Brain pericyte (primary cell): ENCODE measurements around the gene CWH43.
"Not testable (repeated sequence)": the region's sequence is repeated elsewhere in the genome, so short reads cannot be mapped to it uniquely, and the experiment has no call there.

Experiments used
- DNase-seq: peaks from one replicate; pipeline ENCODE4 v3.0.0-alpha.2; 2012; ENCODE audit warnings: low read depth, low spot score

Gene CWH43

GRCh38 chr4:48976041-48976440, 10.0 kb upstream of the CWH43 start:
- DNase-seq, result no peak

- no peak for DNase-seq
Observed at GRCh38 chr4:48979914-48980579, 6.0 kb upstream of the CWH43 start.

DNA sequence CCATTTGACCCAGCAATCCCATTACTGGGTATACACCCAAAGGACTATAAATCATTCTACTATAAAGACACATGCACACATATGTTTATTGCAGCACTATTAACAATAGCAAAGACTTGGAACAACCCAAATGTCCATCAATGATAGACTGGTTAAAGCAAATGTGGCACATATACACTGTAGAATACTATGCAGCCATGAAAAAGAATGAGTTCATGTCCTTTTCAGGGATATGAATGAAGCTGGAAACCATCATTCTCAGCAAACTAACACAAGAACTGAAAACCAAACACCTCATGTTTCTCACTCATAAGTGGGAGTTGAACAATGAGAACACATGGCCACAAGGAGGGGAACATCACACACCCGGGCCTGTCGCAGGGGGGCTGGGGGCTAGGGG, 2.1 kb upstream of the CWH43 start:
- DNase-seq, result not testable (repeated sequence)

DNA sequence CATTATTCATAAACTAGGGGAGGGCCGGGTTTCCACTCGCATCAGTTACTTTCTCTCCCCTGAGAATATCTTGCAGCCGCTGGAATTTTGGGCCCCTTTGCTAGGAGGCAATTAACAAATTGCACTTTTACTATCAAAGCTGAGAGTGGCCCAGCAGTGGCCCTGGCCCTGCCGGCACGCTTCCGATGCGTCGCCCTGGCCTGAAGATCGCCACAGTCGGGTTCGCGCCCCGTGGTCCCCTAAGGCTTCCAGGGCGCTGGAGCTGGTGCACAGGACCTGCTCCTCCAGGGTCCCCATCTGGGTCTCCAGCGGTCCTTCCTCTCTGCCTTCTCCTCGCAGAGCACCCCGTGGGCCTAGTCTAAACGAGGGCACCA, 486 bp upstream of the CWH43 start:
- no peak for DNase-seq

DNA sequence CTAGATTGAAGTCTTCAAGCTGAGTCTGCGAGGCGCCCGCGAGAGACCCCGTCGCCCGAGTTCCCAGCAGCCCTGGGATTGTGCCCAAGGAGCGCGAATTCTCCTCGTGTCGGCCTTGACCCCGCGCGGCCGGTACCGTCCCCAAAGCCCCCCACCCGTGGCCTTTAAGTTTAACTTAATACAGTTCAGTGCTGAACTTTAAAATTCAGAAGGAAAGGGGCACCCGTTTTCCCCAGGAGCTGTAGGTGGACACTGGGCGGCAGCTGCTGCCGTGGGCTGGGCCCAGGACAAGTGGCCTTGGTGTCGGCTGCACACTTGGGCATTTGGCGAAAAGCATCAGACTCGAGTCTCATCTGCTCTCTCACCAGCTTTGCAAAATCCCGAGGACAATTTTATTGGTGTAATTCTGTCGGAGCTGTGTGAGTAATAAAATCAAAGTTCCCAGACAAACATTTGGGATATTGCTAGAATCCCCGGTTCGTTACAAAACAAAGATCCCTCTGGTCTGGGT, 634 bp downstream of the CWH43 start:
- no peak for DNase-seq

GRCh38 chr4:48989461-48990203, 3.6 kb downstream of the CWH43 start:
- DNase-seq, result no peak

DNA sequence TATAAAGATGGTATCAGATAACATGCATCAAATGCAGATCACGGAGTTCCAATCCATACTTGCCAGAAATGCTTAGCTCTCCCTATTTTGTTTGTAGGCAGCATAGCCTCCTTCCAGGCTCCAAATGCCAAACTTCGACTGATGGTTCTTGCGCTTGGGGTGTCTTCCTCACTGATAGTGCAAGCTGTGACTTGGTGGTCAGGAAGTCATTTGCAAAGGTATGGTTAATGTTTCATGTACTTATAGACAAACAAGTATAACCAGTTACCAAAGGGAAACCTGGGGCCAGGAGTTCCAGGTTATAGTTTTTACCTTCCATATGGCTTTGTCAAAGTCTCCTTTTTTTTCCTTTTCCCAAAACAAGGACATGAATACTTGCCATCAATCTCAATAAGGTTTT, 5.3 kb downstream of the CWH43 start:
- no peak for DNase-seq

DNA sequence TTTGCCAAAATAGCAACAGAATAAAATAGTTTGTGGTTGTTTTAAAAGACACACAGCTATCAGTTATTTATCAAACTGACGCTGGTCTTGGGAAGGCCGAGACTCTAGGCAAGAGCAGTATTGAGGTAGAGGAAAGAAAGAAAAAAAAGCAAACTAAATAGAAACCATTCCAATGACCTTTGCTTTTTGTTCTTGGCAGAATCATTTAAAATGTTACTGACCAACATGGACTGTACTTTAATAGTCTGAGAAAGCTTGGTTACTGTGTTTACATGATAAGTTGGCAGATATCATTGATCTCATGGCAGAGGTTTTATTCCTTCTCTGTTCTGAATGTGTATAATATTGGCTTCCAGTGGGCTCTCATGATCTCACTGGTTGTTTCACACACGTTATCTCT, 11.9 kb downstream of the CWH43 start:
- DNase-seq, result no peak

DNA sequence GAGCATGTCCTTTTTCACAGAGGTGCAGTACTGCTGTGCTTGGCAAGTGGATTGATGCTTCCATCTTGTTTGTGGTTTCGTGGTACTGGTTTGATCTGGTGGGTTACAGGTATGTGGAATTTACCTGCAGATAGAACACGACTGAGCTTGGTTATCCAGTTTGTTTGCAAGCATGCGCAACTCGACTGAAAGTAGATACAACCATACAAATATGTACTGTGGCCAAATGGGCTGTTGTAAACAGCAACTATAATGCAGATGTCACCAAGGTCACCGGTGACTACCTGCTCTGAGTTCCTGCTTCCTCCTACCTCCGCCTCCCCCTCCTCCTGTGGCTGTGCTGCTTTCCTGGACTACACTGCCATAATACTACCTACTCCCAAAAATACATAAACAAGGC, 12.4 kb downstream of the CWH43 start:
- DNase-seq, result no peak

DNA sequence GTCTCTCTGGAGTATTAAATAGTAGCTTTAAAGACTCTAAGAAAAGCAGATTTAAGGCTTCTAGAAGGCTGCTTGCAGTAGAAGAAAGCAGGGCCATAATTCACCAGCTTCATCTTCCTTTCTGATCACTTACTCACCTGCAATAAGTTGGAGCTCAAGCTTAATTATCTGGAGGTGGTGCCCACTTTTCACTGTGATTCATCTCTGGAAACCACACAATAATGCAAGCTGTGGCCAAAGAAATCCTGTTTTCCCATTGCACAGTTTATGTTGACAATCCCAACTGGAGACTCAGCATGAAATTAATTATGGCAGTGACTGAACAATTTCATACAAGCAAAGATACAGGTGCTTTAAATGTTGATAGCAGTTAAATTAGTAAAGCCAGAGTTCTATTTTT, 14.7 kb downstream of the CWH43 start:
- no peak for DNase-seq

- no peak for DNase-seq
Observed at GRCh38 chr4:49002931-49003330, 16.9 kb downstream of the CWH43 start.

DNA sequence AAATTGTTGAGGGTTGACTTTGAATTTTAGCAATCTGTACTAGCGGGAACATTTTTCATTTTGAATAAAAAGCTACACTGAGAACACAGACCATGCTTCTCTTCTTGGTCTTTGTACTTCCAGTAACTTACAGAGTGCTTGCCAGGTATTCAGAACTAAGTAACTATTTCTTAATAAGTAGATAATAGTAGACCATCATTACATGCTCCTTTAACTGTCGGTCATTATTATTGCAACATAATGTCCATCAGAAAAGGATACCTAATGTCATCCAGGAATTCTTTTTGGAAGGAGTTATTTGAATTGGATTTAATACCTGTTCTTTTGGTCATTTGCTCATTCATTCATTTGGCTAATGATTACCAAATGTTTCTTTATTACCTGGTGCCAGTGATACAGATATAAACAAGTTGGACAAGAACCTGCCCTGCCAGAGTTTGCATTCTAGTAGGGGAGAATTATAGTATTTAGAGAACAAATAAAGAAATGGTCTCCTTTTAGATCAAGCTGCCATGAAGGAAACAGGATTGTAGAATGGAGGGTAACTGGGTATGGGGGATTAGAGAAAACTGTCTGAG, 32.7 kb downstream of the CWH43 start:
- no peak for DNase-seq

- no peak for DNase-seq
Observed at GRCh38 chr4:49032440-49033161, 46.5 kb downstream of the CWH43 start.

GRCh38 chr4:49036528-49036927, 50.5 kb downstream of the CWH43 start:
- DNase-seq, result no peak

DNA sequence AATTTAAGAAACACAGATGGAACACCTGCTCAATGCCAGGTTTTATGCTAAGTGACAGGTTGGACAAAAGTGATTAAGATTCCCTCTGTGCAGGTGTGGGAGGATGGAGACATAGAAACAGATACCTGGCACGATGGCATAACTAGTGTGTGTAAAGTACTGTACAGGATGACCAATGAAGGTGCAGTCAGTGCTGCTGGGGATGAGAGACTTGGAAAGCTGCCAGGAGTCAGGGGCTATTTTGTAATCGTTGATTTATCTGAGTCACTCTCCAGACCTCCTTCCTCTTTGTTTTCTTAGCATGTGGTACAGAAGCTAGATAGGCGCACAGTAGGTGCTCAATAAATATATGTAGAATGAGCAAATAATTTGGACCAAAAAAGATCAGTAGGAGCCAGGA, 58.2 kb downstream of the CWH43 start:
- no peak for DNase-seq

DNA sequence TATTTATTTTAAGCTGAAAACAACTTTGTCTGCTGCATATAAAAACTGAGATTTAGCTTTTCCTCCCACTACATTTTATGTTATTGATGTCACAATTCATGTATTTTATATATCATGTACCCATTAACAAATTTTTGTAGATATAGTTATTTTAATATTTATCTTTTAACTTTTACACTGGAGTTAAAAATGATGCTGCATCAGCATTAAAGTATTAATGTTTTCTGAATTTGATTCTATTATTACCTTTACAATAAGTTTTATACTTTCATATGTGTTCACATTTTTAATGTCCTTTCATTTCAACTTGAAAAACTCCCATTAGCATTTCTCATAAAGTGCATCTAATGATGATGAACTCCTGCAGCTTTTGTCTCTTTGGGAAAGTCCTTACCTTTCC, 72.2 kb downstream of the CWH43 start:
- no peak for DNase-seq

DNA sequence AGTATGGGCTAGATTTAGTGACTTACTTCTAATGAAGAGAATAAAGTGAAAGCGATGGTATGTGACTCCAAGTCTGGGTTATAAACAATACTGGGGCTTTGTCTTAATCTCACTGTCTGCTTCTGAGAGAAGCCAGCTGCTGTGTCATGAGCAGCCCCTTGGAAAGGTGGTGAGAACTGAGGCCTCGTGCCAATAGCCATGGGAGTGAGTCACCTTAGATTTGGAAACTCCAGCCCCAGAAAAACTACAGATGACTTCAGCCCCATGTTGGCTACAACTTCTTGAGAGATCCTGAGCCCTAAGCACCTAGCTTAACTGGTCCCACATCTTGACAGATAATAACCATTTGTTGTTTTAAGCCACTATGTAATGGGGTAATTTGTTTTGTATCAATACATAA, 77.6 kb downstream of the CWH43 start:
- no peak for DNase-seq

DNA sequence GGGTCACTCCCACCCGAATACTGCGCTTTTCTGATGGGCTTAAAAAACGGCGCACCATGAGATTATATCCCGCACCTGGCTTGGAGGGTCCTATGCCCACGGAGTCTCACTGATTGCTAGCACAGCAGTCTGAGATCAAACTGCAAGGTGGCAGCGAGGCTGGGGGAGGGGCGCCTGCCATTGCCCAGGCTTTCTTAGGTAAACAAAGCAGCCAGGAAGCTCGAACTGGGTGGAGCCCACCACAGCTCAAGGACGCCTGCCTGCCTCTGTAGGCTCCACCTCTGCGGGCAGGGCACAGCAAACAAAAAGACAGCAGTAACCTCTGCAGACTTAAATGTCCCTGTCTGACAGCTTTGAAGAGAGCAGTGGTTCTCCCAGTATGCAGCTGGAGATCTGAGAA, 86.1 kb downstream of the CWH43 start:
- not testable (repeated sequence) for DNase-seq

- not testable (repeated sequence) for DNase-seq
Observed at GRCh38 chr4:49091883-49092282, 105.8 kb downstream of the CWH43 start.

- DNase-seq, result not testable (repeated sequence)
Observed at GRCh38 chr4:49092608-49093135, 106.6 kb downstream of the CWH43 start.

DNA sequence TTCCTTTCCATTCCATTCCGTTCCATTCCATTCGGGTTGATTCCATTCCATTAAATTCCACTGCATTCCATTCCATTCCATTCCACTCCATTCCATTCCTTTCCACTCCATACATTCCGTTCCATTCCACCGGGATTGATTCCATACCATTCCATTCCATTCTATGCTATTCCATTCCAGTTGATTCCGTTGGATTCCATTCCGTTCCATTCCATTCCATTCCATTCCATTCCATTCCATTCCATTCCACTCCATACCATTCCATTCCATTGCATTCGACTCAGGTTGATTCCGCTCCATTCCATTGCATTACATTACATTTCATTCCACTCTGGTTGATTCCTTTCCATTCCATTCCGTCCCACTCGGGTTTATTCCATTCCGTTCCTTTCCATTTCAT, 110.1 kb downstream of the CWH43 start:
- DNase-seq, result not testable (repeated sequence)

GRCh38 chr4:49096627-49097026, 110.6 kb downstream of the CWH43 start:
- not testable (repeated sequence) for DNase-seq
